ENCODE data around the gene COL2A1.

GRCh38 chr12:48025281-48025680 is 21.0 kb upstream of the COL2A1 start:
- TF ChIP-seq EZH2 (IDR thresholded peaks at IDR 0.05; ENCODE audit: insufficient read depth, poor library complexity, severe bottlenecking), result no peak
- TF ChIP-seq EZH2phosphoT487 (IDR thresholded peaks at IDR 0.05; ENCODE audit: insufficient read depth, low read depth), result no peak
